Neural progenitor cell (in vitro differentiated cells): ENCODE measurements around the gene CDCA4. TPM values are rescaled to one million over a fixed set of nuclear protein-coding genes. Genes with fewer than 3 reads are reported as not detected.

Experiments used
- DNase-seq: peaks from one replicate; pipeline ENCODE4 v3.0.0-alpha.2; 2016; ENCODE audit warnings: low spot score
- H2AFZ ChIP-seq: fragments of 200-600 bp; sonication (generic); replicated peaks from 2 replicates; pipeline ENCODE4 v1.6.1; 2016; ENCODE audit warnings: antibody characterized with exemption
- H3F3A ChIP-seq: fragments of 200-600 bp; sonication (generic); 2 replicates; pipeline ENCODE4 v1.6.1; 2016; ENCODE audit warnings: antibody characterized with exemption, low read depth
- H3K27ac ChIP-seq: fragments of 200-600 bp; sonication (generic); 2 replicates; pipeline ENCODE4 v1.5.1; 2016; ENCODE audit warnings: mild to moderate bottlenecking
- H3K27me3 ChIP-seq: fragments of 200-600 bp; sonication (generic); 2 replicates; pipeline ENCODE4 v1.6.1; 2016; ENCODE audit warnings: mild to moderate bottlenecking, moderate library complexity
- H3K36me3 ChIP-seq: fragments of 200-600 bp; sonication (generic); 2 replicates; pipeline ENCODE4 v1.5.1; 2016
- H3K4me1 ChIP-seq: fragments of 200-600 bp; sonication (generic); 2 replicates; pipeline ENCODE4 v1.6.1; 2016; ENCODE audit warnings: mixed run types
- H3K4me2 ChIP-seq: fragments of 200-600 bp; sonication (generic); 2 replicates; pipeline ENCODE4 v1.6.1; 2016
- H3K4me3 ChIP-seq: fragments of 200-600 bp; sonication (generic); 2 replicates; pipeline ENCODE4 v1.5.1; 2016
- H3K79me2 ChIP-seq: fragments of 200-600 bp; sonication (generic); 2 replicates; pipeline ENCODE4 v1.6.1; 2016; ENCODE audit warnings: low read depth
- H3K9ac ChIP-seq: fragments of 200-600 bp; sonication (generic); 2 replicates; pipeline ENCODE4 v1.6.1; 2016
- H3K9me3 ChIP-seq: fragments of 200-600 bp; sonication (generic); 2 replicates; pipeline ENCODE4 v1.5.1; 2016; ENCODE audit warnings: low read depth
- H4K20me1 ChIP-seq: fragments of 200-600 bp; sonication (generic); 2 replicates; pipeline ENCODE4 v1.6.1; 2016; ENCODE audit warnings: low read depth
- H3K27ac Mint-ChIP-seq: 3 replicates; pipeline ENCODE4 v1.8.0; 2021; ENCODE audit warnings: mixed read lengths
- H3K27me3 Mint-ChIP-seq: 2 replicates; pipeline ENCODE4 v1.8.0; 2022; ENCODE audit warnings: low read depth, mild to moderate bottlenecking, inconsistent platforms, moderate library complexity, mixed read lengths; ENCODE audit not compliant: insufficient read depth
- H3K36me3 Mint-ChIP-seq: 3 replicates; pipeline ENCODE4 v1.8.0; 2021; ENCODE audit warnings: mixed read lengths
- H3K4me1 Mint-ChIP-seq: 3 replicates; pipeline ENCODE4 v1.8.0; 2021; ENCODE audit warnings: mixed read lengths
- H3K4me3 Mint-ChIP-seq: 3 replicates; pipeline ENCODE4 v1.8.0; 2021; ENCODE audit warnings: mild to moderate bottlenecking, moderate library complexity, mixed read lengths
- H3K9me3 Mint-ChIP-seq: 3 replicates; pipeline ENCODE4 v1.8.0; 2020; ENCODE audit warnings: mixed read lengths
- EZH2 ChIP-seq: fragments of 200-600 bp; sonication (generic); IDR thresholded peaks from 2 replicates; pipeline ENCODE4 v1.6.1; 2017; ENCODE audit warnings: antibody characterized with exemption, mild to moderate bottlenecking, moderate library complexity
- EZH2phosphoT487 ChIP-seq: fragments of 200-600 bp; sonication (generic); IDR thresholded peaks from 2 replicates; pipeline ENCODE4 v1.6.1; 2017; ENCODE audit warnings: antibody characterized with exemption
- total RNA-seq: library from RNA; depleted of rRNA; stranded (reverse); fragments of >200 nt; gene quantifications from 2 replicates; pipeline ENCODE4 v1.2.3, GENCODE V29; 2015; ENCODE audit warnings: low replicate concordance
- TF ChIP-seq, protein P1 (sequence below): fragments of 200-600 bp; sonication (generic); IDR thresholded peaks from 2 replicates; pipeline ENCODE4 v1.5.1; 2017; ENCODE audit warnings: antibody characterized with exemption, mild to moderate bottlenecking

CDCA4 gene
- total RNA-seq, 1 donor from 2014 or later: 56.6 TPM

DNA sequence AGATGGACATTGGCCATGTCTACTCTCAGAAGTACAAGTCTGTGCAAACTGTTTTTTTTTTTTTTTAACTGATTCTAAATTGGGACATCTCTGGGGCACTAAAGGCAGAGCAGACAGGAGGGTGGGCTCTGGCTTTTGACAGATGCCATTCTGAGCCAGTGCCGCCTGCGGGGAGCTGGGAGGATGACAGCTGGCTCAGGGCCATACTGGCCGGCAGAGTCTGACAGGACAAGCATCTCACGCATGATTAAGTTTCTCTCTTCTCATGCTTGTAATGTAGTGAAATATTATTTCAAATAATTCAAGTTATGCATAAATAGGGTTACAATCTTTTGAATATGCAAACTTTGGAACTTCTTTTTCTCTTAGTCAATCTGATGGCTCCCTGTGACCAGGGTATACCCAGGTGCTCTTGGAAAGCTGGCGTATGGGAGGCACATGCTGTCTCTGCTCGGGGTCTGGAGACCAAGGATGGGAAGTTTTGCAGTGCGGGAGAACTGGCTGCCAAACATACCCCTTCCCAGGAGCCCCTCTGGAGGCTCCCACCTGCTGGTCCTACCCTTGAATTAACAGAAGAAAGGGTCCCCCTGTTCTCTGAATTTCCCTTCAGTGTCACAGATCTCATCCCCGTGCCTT lies 7.6 kb downstream of the CDCA4 start:
- H3K79me2 ChIP-seq: peaks cover 100% of the 10 kb centered on the region
- peaks cover 100% of the 10 kb centered on the region for H4K20me1 ChIP-seq
- no peak overlapping the region for H3K4me3 Mint-ChIP-seq
- no peak overlapping the region for H3K27ac ChIP-seq
- H3K36me3 Mint-ChIP-seq: peaks cover 18% of the 10 kb centered on the region
- peaks cover 45% of the 10 kb centered on the region for H3F3A ChIP-seq
- no peaks in the 10 kb centered on the region for H3K9me3 Mint-ChIP-seq
- no peak overlapping the region for H2AFZ ChIP-seq
- H3K36me3 ChIP-seq: no peaks in the 10 kb centered on the region
- no peak overlapping the region for H3K9ac ChIP-seq
- H3K27me3 Mint-ChIP-seq: peaks cover 5% of the 10 kb centered on the region
- H3K27ac Mint-ChIP-seq: peak overlapping the region; percentile 69
- H3K9me3 ChIP-seq: no peaks in the 10 kb centered on the region
- H3K4me3 ChIP-seq: no peak overlapping the region
- no peaks in the 10 kb centered on the region for H3K27me3 ChIP-seq
- H3K4me2 ChIP-seq: no peak overlapping the region
- DNase-seq: no peak
- TF ChIP-seq, protein P1, sequence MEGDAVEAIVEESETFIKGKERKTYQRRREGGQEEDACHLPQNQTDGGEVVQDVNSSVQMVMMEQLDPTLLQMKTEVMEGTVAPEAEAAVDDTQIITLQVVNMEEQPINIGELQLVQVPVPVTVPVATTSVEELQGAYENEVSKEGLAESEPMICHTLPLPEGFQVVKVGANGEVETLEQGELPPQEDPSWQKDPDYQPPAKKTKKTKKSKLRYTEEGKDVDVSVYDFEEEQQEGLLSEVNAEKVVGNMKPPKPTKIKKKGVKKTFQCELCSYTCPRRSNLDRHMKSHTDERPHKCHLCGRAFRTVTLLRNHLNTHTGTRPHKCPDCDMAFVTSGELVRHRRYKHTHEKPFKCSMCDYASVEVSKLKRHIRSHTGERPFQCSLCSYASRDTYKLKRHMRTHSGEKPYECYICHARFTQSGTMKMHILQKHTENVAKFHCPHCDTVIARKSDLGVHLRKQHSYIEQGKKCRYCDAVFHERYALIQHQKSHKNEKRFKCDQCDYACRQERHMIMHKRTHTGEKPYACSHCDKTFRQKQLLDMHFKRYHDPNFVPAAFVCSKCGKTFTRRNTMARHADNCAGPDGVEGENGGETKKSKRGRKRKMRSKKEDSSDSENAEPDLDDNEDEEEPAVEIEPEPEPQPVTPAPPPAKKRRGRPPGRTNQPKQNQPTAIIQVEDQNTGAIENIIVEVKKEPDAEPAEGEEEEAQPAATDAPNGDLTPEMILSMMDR: no peak
- TF ChIP-seq EZH2phosphoT487 (no peak), EZH2 (no peak)
- H3K4me1 ChIP-seq: peaks cover 27% of the 10 kb centered on the region
- H3K4me1 Mint-ChIP-seq: peaks cover 53% of the 10 kb centered on the region

DNA sequence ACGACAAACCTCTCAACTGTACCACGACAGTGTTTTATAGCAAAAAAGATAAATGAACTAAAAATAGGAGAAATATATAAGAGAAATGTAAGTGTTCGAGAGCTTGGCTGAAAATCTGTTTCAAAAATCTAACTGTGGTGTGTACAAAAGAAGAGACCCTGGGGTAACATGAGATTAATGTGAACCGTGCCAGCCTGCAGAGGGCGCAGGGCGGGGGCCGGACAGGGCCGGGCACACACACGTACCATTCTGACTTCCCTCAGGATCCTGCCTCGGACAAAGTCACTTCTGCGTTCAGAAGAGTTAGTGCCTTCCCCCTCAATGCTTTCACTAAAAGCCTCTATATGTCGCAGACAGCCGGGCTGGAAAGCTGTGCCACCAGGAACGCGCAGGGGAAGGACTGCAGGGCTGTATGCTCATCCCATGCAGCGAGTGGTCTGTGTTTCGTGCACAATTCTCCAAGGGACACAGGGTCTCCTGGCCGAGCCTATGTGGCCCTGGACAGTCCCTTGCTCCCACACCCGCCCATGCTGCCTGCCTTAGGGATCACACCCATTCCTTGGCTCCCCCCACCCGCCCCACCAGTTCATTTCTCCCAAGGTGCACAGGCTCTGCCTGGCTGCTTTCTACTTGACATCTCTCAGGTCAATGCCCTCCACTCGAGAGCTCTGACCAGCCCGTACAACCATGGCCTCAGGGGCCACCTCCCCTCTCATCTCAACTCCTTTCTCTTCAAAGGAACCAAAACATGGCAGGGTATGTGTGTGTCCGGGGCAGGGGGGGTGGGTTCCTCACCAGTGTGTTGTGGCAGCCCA lies 8.5 kb downstream of the CDCA4 start:
- Histone ChIP-seq H3K27me3 (no peaks in the 10 kb centered on the region), H3K9me3 (no peaks in the 10 kb centered on the region), H3F3A (peaks cover 37% of the 10 kb centered on the region), H4K20me1 (peaks cover 99% of the 10 kb centered on the region), H3K27ac (no peak overlapping the region), H3K4me1 (peaks cover 20% of the 10 kb centered on the region), H3K9ac (no peak overlapping the region), H3K4me3 (no peak overlapping the region), H2AFZ (no peak overlapping the region), H3K4me2 (no peak overlapping the region), H3K79me2 (peaks cover 93% of the 10 kb centered on the region), H3K36me3 (no peaks in the 10 kb centered on the region)
- H3K36me3 Mint-ChIP-seq: peaks cover 17% of the 10 kb centered on the region
- DNase-seq: no peak
- H3K4me1 Mint-ChIP-seq: peaks cover 46% of the 10 kb centered on the region
- H3K27me3 Mint-ChIP-seq: peaks cover 5% of the 10 kb centered on the region
- no peak overlapping the region for H3K4me3 Mint-ChIP-seq
- H3K9me3 Mint-ChIP-seq: no peaks in the 10 kb centered on the region
- H3K27ac Mint-ChIP-seq: no peak overlapping the region
- TF ChIP-seq EZH2phosphoT487 (no peak), EZH2 (no peak)
- TF ChIP-seq, protein P1: peak; percentile 27

DNA sequence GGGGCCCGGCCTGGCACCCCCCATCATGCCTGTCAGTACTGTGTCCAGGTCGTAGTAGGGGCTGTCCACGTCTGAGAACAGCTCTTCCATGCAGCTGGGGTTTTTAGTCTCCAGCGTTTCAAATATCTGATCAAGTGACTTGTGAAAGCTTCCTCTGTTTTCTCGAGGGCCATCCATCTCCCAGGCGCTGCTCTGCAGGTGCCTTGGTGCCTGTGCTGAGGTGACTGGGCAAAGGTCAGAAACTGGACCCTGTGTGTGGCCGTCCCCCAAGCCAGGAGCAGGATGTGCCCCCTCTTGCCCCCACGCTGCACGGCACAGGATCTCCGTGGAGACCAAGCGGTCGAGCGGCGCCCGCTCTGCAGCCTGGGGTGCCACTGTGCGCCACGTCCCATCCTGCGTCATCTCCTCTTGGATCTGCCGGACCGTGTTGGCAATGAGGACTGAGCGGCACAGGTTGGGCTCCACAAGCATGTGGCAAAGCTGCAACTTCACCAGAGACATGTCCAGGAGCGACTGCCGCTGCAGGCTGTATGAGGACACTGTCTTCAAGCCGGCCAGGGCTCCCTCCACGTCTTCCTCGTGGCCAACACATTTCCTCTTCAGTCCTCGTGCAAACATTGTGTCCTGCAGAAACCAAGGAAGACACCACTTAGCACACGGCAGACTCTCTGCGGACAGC lies 9.4 kb downstream of the CDCA4 start:
- H3K9me3 ChIP-seq: no peaks in the 10 kb centered on the region
- Mint-ChIP-seq H3K4me3 (no peak overlapping the region), H3K9me3 (no peaks in the 10 kb centered on the region), H3K27me3 (peaks cover 5% of the 10 kb centered on the region), H3K4me1 (peaks cover 41% of the 10 kb centered on the region), H3K36me3 (peaks cover 14% of the 10 kb centered on the region), H3K27ac (no peak overlapping the region)
- no peak overlapping the region for H3K4me2 ChIP-seq
- TF ChIP-seq, protein P1: no peak
- TF ChIP-seq EZH2: no peak
- TF ChIP-seq EZH2phosphoT487: no peak
- H3K4me1 ChIP-seq: peaks cover 17% of the 10 kb centered on the region
- H3K27me3 ChIP-seq: no peaks in the 10 kb centered on the region
- no peak overlapping the region for H3K4me3 ChIP-seq
- no peak for DNase-seq
- H3K36me3 ChIP-seq: no peaks in the 10 kb centered on the region
- peaks cover 39% of the 10 kb centered on the region for H3F3A ChIP-seq
- peaks cover 99% of the 10 kb centered on the region for H4K20me1 ChIP-seq
- H3K79me2 ChIP-seq: peaks cover 84% of the 10 kb centered on the region
- H2AFZ ChIP-seq: no peak overlapping the region
- H3K9ac ChIP-seq: no peak overlapping the region
- H3K27ac ChIP-seq: no peak overlapping the region
